Stimulated activated CD4-positive, alpha-beta T cell treated with anti-CD3 and anti-CD28 coated beads, Interleukin-12 subunit alpha, Interleukin-12 subunit beta, amount 100 ng/mL, for 4 hours (primary cell): ENCODE data around the gene RHOH.
"Not testable (repeated sequence)": the region's sequence is repeated elsewhere in the genome, so short reads cannot be mapped to it uniquely, and the experiment has no call there.

Source experiments
- DNase-seq: peaks from one replicate; pipeline ENCODE4 v3.0.0-alpha.2; 2020

RHOH gene

GRCh38 chr4:40264995-40265909 lies 68.4 kb downstream of the RHOH start:
- no peak for DNase-seq

- no peak for DNase-seq
These were observed 69.1 kb downstream of the RHOH start for GRCh38 chr4:40265910-40266274.

GRCh38 chr4:40269133-40269532 lies 72.3 kb downstream of the RHOH start:
- no peak for DNase-seq

GRCh38 chr4:40270609-40271008 lies 73.8 kb downstream of the RHOH start:
- DNase-seq: no peak

GRCh38 chr4:40275065-40275730 lies 78.4 kb downstream of the RHOH start:
- DNase-seq: no peak

- no peak for DNase-seq
These were observed 79.7 kb downstream of the RHOH start for GRCh38 chr4:40276546-40276945.

GRCh38 chr4:40280586-40280985 lies 83.8 kb downstream of the RHOH start:
- DNase-seq: no peak

GRCh38 chr4:40281099-40281498 lies 84.3 kb downstream of the RHOH start:
- DNase-seq: no peak

- no peak for DNase-seq
These were observed 85.1 kb downstream of the RHOH start for GRCh38 chr4:40281913-40282312.

- DNase-seq: not testable (repeated sequence)
These were observed 86.0 kb downstream of the RHOH start for GRCh38 chr4:40282857-40283256.

GRCh38 chr4:40283413-40283812 lies 86.6 kb downstream of the RHOH start:
- no peak for DNase-seq

GRCh38 chr4:40283968-40284367 lies 87.1 kb downstream of the RHOH start:
- DNase-seq: peak; percentile 67

- DNase-seq: no peak
These were observed 88.9 kb downstream of the RHOH start for GRCh38 chr4:40285692-40286091.

GRCh38 chr4:40288566-40288965 lies 91.7 kb downstream of the RHOH start:
- DNase-seq: no peak

- no peak for DNase-seq
These were observed 92.7 kb downstream of the RHOH start for GRCh38 chr4:40289366-40290188.

- DNase-seq: not testable (repeated sequence)
These were observed 93.9 kb downstream of the RHOH start for GRCh38 chr4:40290611-40291186.

- no peak for DNase-seq
These were observed 95.5 kb downstream of the RHOH start for GRCh38 chr4:40292313-40292759.

GRCh38 chr4:40294339-40294738 lies 97.5 kb downstream of the RHOH start:
- DNase-seq: no peak

GRCh38 chr4:40295030-40295429 lies 98.2 kb downstream of the RHOH start:
- DNase-seq: not testable (repeated sequence)

GRCh38 chr4:40295572-40295971 lies 98.7 kb downstream of the RHOH start:
- no peak for DNase-seq
